Thymus (tissue), 11 donors: ENCODE results near the gene CDC42. TPM values are rescaled to one million over a fixed set of nuclear protein-coding genes. Genes with fewer than 3 reads are reported as not detected.

Source experiments
- DNase-seq, 9 donors: peaks; one replicate each; pipeline ENCODE4 v3.0.0-alpha.2; 2013; ENCODE audit warnings: low spot score in 9 of 9, low read depth in 6 of 9, missing footprints in 1 of 9
- H3K27ac ChIP-seq, 2 donors: one replicate each; pipeline ENCODE4 v1.5.1; 2013; ENCODE audit warnings: control low read depth in 1 of 2, low read depth in 1 of 2, low read length in 1 of 2, mild to moderate bottlenecking in 1 of 2, moderate library complexity in 1 of 2
- H3K27me3 ChIP-seq, 2 donors: one replicate each; pipeline ENCODE4 v1.5.1; 2013; ENCODE audit warnings: low read length in 1 of 2; ENCODE audit not compliant: control insufficient read depth in 2 of 2, insufficient read depth in 1 of 2
- H3K36me3 ChIP-seq, 2 donors: one replicate each; pipeline ENCODE4 v1.5.1; 2013; ENCODE audit warnings: low read length in 1 of 2, mild to moderate bottlenecking in 1 of 2, moderate library complexity in 1 of 2; ENCODE audit not compliant: control insufficient read depth in 2 of 2, insufficient read depth in 2 of 2
- H3K4me1 ChIP-seq, 2 donors: one replicate each; pipeline ENCODE4 v1.5.1; 2013; ENCODE audit warnings: low read length in 2 of 2; ENCODE audit not compliant: control insufficient read depth in 2 of 2, insufficient read depth in 2 of 2
- H3K4me3 ChIP-seq, 2 donors: one replicate each; pipeline ENCODE4 v1.5.1; 2013; ENCODE audit warnings: low read length in 2 of 2, control low read depth in 1 of 2, mild to moderate bottlenecking in 1 of 2
- H3K9me3 ChIP-seq, 2 donors: one replicate each; pipeline ENCODE4 v1.5.1; 2013; ENCODE audit warnings: low read length in 1 of 2, mild to moderate bottlenecking in 1 of 2; ENCODE audit not compliant: control insufficient read depth in 2 of 2, insufficient read depth in 1 of 2
- WGBS: extraction: QIAGEN DNeasy Blood & Tissue Kit; methylation state at CpG from one replicate; pipeline ENCODE4 v1.1.7; 2013; 5-methylcytosine and 5-hydroxymethylcytosine counted together
- polyA plus RNA-seq: library from polyadenylated mRNA; stranded (reverse); fragments of 200-250 nt; gene quantifications from one replicate; pipeline ENCODE4 v1.2.3, GENCODE V29; 2013
- total RNA-seq: library from RNA; stranded (reverse); fragments of 120-200 nt; gene quantifications from one replicate; pipeline ENCODE4 v1.2.4, GENCODE V29; 2013
- donor health status: healthy.

Gene CDC42
- total and polyA plus RNA-seq, 2 donors, result 227 to 333 TPM

GRCh38 chr1:22096463-22096862, 44.0 kb downstream of the CDC42 start:
- H3K4me1 ChIP-seq, result no peaks in the 10 kb centered on the region
- WGBS, result 97% methylated on average over 3 of the region's 3 CpGs
- no peaks in the 10 kb centered on the region for H3K27me3 ChIP-seq
- no peak for DNase-seq
- no peak overlapping the region for H3K27ac ChIP-seq
- no peak overlapping the region for H3K4me3 ChIP-seq
- H3K36me3 ChIP-seq, result peaks cover 32 to 53% of the 10 kb centered on the region in 2 donors
- no peaks in the 10 kb centered on the region for H3K9me3 ChIP-seq

GRCh38 chr1:22098752-22099151, 46.2 kb downstream of the CDC42 start:
- peaks cover 24 to 41% of the 10 kb centered on the region in 2 donors for H3K36me3 ChIP-seq
- no peaks in the 10 kb centered on the region for H3K27me3 ChIP-seq
- no peak for DNase-seq
- no peaks in the 10 kb centered on the region for H3K9me3 ChIP-seq
- 97% methylated on average over 10 of the region's 10 CpGs for WGBS
- no peak overlapping the region for H3K27ac ChIP-seq
- no peaks in the 10 kb centered on the region for H3K4me1 ChIP-seq
- no peak overlapping the region for H3K4me3 ChIP-seq

- Histone ChIP-seq H3K36me3 (peaks cover 23 to 36% of the 10 kb centered on the region in 2 donors), H3K9me3 (no peaks in the 10 kb centered on the region), H3K4me1 (peaks cover 0 to under 1% of the 10 kb centered on the region in 2 donors), H3K27ac (no peak overlapping the region), H3K4me3 (no peak overlapping the region), H3K27me3 (no peaks in the 10 kb centered on the region)
- 97% methylated on average over 3 of the region's 3 CpGs for WGBS
- DNase-seq, result no peak
Observed at GRCh38 chr1:22100168-22100567, 47.7 kb downstream of the CDC42 start.

GRCh38 chr1:22101199-22101598, 48.7 kb downstream of the CDC42 start:
- no peaks in the 10 kb centered on the region for H3K27me3 ChIP-seq
- H3K36me3 ChIP-seq, result peaks cover 17 to 29% of the 10 kb centered on the region in 2 donors
- H3K4me3 ChIP-seq, result no peak overlapping the region
- no peaks in the 10 kb centered on the region for H3K9me3 ChIP-seq
- H3K27ac ChIP-seq, result no peak overlapping the region
- peaks cover 0 to 3% of the 10 kb centered on the region in 2 donors for H3K4me1 ChIP-seq
- WGBS, result 94% methylated on average over 1 of the region's 1 CpG
- no peak for DNase-seq

- Histone ChIP-seq H3K27ac (no peak overlapping the region), H3K27me3 (no peaks in the 10 kb centered on the region), H3K4me3 (no peak overlapping the region), H3K4me1 (peaks cover 0 to 3% of the 10 kb centered on the region in 2 donors), H3K9me3 (no peaks in the 10 kb centered on the region), H3K36me3 (peaks cover 13 to 25% of the 10 kb centered on the region in 2 donors)
- no peak for DNase-seq
- WGBS, result 97% methylated on average over 8 of the region's 8 CpGs
Observed at GRCh38 chr1:22101995-22102394, 49.5 kb downstream of the CDC42 start.

GRCh38 chr1:22102746-22103145, 50.2 kb downstream of the CDC42 start:
- Histone ChIP-seq H3K36me3 (peaks cover 5 to 18% of the 10 kb centered on the region in 2 donors), H3K9me3 (no peaks in the 10 kb centered on the region), H3K4me1 (peaks cover 0 to 3% of the 10 kb centered on the region in 2 donors), H3K27me3 (no peaks in the 10 kb centered on the region), H3K4me3 (no peak overlapping the region), H3K27ac (no peak overlapping the region)
- 100% methylated on average over 3 of the region's 3 CpGs for WGBS
- DNase-seq, result no peak

GRCh38 chr1:22104094-22104493, 51.6 kb downstream of the CDC42 start:
- Histone ChIP-seq H3K9me3 (no peaks in the 10 kb centered on the region), H3K27me3 (no peaks in the 10 kb centered on the region), H3K4me1 (peaks cover 0 to 3% of the 10 kb centered on the region in 2 donors), H3K27ac (no peak overlapping the region), H3K4me3 (no peak overlapping the region), H3K36me3 (peaks cover 15 to 16% of the 10 kb centered on the region in 2 donors)
- 96% methylated on average over 6 of the region's 6 CpGs for WGBS
- DNase-seq, result no peak

GRCh38 chr1:22104865-22105437, 52.4 kb downstream of the CDC42 start:
- H3K27ac ChIP-seq, result no peak overlapping the region

GRCh38 chr1:22105611-22106207, 53.2 kb downstream of the CDC42 start:
- no peaks in the 10 kb centered on the region for H3K9me3 ChIP-seq
- WGBS, result 75% methylated on average over 5 of the region's 5 CpGs
- peaks cover 15 to 21% of the 10 kb centered on the region in 2 donors for H3K36me3 ChIP-seq
- H3K4me3 ChIP-seq, result no peak overlapping the region
- H3K4me1 ChIP-seq, result peaks cover 0 to 3% of the 10 kb centered on the region in 2 donors
- no peak overlapping the region for H3K27ac ChIP-seq
- DNase-seq, result peak in 6 of 9 donors; percentile 25 to 68 (median 36)
- H3K27me3 ChIP-seq, result no peaks in the 10 kb centered on the region

More at GRCh38 chr1:22104865-22105437, 52.4 kb downstream of the CDC42 start:
- 52% methylated on average over 6 of the region's 6 CpGs for WGBS
- Histone ChIP-seq H3K4me1 (peaks cover 0 to 3% of the 10 kb centered on the region in 2 donors), H3K36me3 (peaks cover 17 to 21% of the 10 kb centered on the region in 2 donors), H3K9me3 (no peaks in the 10 kb centered on the region), H3K4me3 (no peak overlapping the region), H3K27me3 (no peaks in the 10 kb centered on the region)
- peak in 3 of 9 donors; percentile 17 to 46 (median 21) for DNase-seq
